NT2/D1 (cell line): ENCODE results near the gene SLC7A1.

Experiments
- SUZ12 ChIP-seq: IDR thresholded peaks from 2 replicates; pipeline ENCODE4 v1.6.1; 2011; ENCODE audit not compliant: insufficient read length, insufficient read depth; ENCODE audit errors: extremely low read depth
- YY1 ChIP-seq: IDR thresholded peaks from 2 replicates; pipeline ENCODE4 v1.6.1; 2011; ENCODE audit not compliant: insufficient read length, insufficient read depth
- ZNF274 ChIP-seq: IDR thresholded peaks from 2 replicates; pipeline ENCODE4 v1.6.1; 2011; ENCODE audit warnings: mild to moderate bottlenecking, low read depth, low read length

DNA sequence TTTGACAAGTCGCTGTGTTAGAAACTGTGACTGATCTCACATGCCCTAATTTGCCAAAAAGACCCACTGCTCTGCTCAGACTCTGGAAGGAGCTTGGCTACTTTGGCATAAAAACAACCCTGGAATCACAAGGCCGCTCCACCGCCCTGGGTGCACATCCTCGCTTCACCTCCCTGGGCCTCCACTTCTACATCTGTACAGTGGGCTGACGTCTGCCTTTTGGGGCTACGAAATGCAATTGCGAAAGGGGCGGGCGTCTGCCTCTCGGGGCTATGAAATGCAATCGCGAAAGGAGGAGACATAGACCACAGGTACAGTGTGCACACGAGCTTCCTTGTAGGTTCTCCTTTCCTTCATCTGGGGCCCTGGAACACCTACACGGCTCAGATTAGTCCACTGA is 74.2 kb downstream of the SLC7A1 start:
- TF ChIP-seq YY1 (no peak), ZNF274 (no peak), SUZ12 (no peak)
